Hepatocyte (in vitro differentiated cells): ENCODE results near the gene MAST4. TPM values are rescaled to one million over a fixed set of nuclear protein-coding genes. Genes with fewer than 3 reads are reported as not detected.

ENCODE experiments used
- DNase-seq: peaks from one replicate; pipeline ENCODE4 v3.0.0-alpha.2; 2016; ENCODE audit warnings: low spot score
- H2AFZ ChIP-seq: fragments of 200-600 bp; sonication (generic); 2 replicates; pipeline ENCODE4 v1.6.0; 2016; ENCODE audit warnings: antibody characterized with exemption, mild to moderate bottlenecking
- H3K27ac ChIP-seq: fragments of 200-600 bp; sonication (generic); 2 replicates; pipeline ENCODE4 v1.5.1; 2016; ENCODE audit warnings: mild to moderate bottlenecking
- H3K27me3 ChIP-seq: fragments of 200-600 bp; sonication (generic); 2 replicates; pipeline ENCODE4 v1.6.1; 2016
- H3K36me3 ChIP-seq: fragments of 200-600 bp; sonication (generic); replicated peaks from 2 replicates; pipeline ENCODE4 v1.5.1; 2016; ENCODE audit warnings: low read depth; ENCODE audit not compliant: insufficient read depth
- H3K4me1 ChIP-seq: fragments of 200-600 bp; sonication (generic); 2 replicates; pipeline ENCODE4 v1.5.1; 2016; ENCODE audit warnings: mild to moderate bottlenecking, moderate library complexity; ENCODE audit not compliant: insufficient read depth
- H3K4me2 ChIP-seq: fragments of 200-600 bp; sonication (generic); 2 replicates; pipeline ENCODE4 v1.6.0; 2016
- H3K4me3 ChIP-seq: fragments of 200-600 bp; sonication (generic); 2 replicates; pipeline ENCODE4 v1.5.1; 2016; ENCODE audit warnings: mild to moderate bottlenecking
- H3K79me2 ChIP-seq: fragments of 200-600 bp; sonication (generic); 2 replicates; pipeline ENCODE4 v1.6.0; 2017; ENCODE audit warnings: mild to moderate bottlenecking
- H3K9me2 ChIP-seq: fragments of 200-600 bp; sonication (generic); replicated peaks from 2 replicates; pipeline ENCODE4 v1.6.0; 2017; ENCODE audit warnings: mild to moderate bottlenecking; ENCODE audit not compliant: insufficient read depth
- H3K9me3 ChIP-seq: fragments of 200-600 bp; sonication (generic); 2 replicates; pipeline ENCODE4 v1.5.1; 2016; ENCODE audit warnings: low read depth, mild to moderate bottlenecking
- H4K20me1 ChIP-seq: fragments of 200-600 bp; sonication (generic); 2 replicates; pipeline ENCODE4 v1.6.0; 2016; ENCODE audit warnings: mild to moderate bottlenecking; ENCODE audit not compliant: insufficient read depth, poor library complexity, severe bottlenecking
- EZH2 ChIP-seq: fragments of 200-600 bp; sonication (generic); IDR thresholded peaks from 2 replicates; pipeline ENCODE4 v1.6.1; 2016; ENCODE audit warnings: antibody characterized with exemption, mild to moderate bottlenecking, borderline replicate concordance
- EZH2phosphoT487 ChIP-seq: fragments of 200-600 bp; sonication (generic); IDR thresholded peaks from one replicate; pipeline ENCODE4 v1.6.1; 2018; ENCODE audit warnings: antibody characterized with exemption, mild to moderate bottlenecking, low read depth, moderate library complexity; ENCODE audit not compliant: unreplicated experiment, severe bottlenecking
- WGBS: methylation state at CpG from one replicate; pipeline ENCODE4 v1.1.6; 2016; ENCODE audit warnings: low lambda C conversion rate; ENCODE audit errors: missing lambda C conversion rate; 5-methylcytosine and 5-hydroxymethylcytosine counted together
- polyA plus RNA-seq: library from polyadenylated mRNA; unstranded; fragments of >200 nt; fragmentation: Nextera tagmentation; extraction: Ambion mirVana; gene quantifications from 2 replicates; pipeline ENCODE4 v1.2.1, GENCODE V29; 2016
- total RNA-seq: library from RNA; depleted of rRNA; stranded (reverse); fragments of >200 nt; gene quantifications from 2 replicates; pipeline ENCODE4 v1.2.3, GENCODE V29; 2014
- TF ChIP-seq, protein P1 (sequence below): fragments of 200-600 bp; sonication (generic); IDR thresholded peaks from 2 replicates; pipeline ENCODE4 v1.5.1; 2016; ENCODE audit warnings: antibody characterized with exemption, mild to moderate bottlenecking; ENCODE audit not compliant: poor library complexity

The MAST4 gene
- total and polyA plus RNA-seq, 2 experiments from 2014 or later = 11.7 to 13.2 TPM

DNA sequence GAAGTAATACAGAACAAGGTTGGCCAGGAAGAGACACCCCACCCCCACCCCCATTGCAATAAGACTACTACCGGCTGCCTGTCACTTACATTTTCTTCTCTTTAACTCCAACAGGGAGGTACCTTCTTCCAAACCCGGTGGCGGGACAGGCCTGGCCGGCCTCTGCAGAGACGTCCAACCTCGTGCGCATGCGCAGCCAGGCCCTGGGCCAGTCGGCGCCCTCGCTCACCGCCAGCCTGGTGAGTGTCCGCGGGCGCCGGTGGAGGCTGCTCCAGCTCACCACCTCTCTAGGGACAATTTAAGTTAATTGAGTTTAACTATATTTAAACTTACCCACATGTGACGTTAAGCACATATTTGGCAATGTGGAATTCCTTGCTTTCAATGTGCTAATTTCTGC lies 192.4 kb downstream of the MAST4 start:
- Histone ChIP-seq H2AFZ (no peak overlapping the region), H3K27ac (no peak overlapping the region), H3K4me3 (no peak overlapping the region), H4K20me1 (no peaks in the 10 kb centered on the region), H3K9me3 (no peaks in the 10 kb centered on the region), H3K4me2 (no peak overlapping the region), H3K4me1 (no peaks in the 10 kb centered on the region), H3K27me3 (no peaks in the 10 kb centered on the region), H3K36me3 (no peaks in the 10 kb centered on the region), H3K9me2 (no peaks in the 10 kb centered on the region), H3K79me2 (no peaks in the 10 kb centered on the region)
- DNase-seq = no peak
- TF ChIP-seq, protein P1, sequence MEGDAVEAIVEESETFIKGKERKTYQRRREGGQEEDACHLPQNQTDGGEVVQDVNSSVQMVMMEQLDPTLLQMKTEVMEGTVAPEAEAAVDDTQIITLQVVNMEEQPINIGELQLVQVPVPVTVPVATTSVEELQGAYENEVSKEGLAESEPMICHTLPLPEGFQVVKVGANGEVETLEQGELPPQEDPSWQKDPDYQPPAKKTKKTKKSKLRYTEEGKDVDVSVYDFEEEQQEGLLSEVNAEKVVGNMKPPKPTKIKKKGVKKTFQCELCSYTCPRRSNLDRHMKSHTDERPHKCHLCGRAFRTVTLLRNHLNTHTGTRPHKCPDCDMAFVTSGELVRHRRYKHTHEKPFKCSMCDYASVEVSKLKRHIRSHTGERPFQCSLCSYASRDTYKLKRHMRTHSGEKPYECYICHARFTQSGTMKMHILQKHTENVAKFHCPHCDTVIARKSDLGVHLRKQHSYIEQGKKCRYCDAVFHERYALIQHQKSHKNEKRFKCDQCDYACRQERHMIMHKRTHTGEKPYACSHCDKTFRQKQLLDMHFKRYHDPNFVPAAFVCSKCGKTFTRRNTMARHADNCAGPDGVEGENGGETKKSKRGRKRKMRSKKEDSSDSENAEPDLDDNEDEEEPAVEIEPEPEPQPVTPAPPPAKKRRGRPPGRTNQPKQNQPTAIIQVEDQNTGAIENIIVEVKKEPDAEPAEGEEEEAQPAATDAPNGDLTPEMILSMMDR = no peak
- TF ChIP-seq EZH2 = no peak
- TF ChIP-seq EZH2phosphoT487 = no peak
- 97% methylated on average over 17 of the region's 17 CpGs for WGBS

DNA sequence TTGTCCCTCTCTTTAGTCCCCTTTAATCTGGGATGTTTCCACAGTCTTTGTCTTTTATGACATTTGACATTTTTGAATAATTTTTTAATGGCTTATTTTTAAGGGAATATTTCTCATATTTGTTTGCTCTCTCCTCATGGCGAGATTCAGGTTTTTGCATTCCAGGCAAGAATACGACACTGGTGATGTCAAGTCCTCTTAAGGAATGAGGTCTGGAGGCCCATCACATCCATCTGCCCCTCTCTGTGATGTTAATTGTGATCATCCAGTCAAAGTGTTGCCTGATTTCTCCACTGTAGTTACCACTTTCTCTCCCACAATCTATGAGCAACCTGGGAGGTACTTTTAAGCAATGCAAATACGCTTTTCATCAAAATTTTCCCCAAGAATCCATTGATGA lies 193.2 kb downstream of the MAST4 start:
- 91% methylated on average over 3 of the region's 3 CpGs for WGBS
- DNase-seq = no peak
- Histone ChIP-seq H3K9me2 (no peaks in the 10 kb centered on the region), H2AFZ (no peak overlapping the region), H4K20me1 (no peaks in the 10 kb centered on the region), H3K4me1 (no peaks in the 10 kb centered on the region), H3K79me2 (no peaks in the 10 kb centered on the region), H3K27ac (no peak overlapping the region), H3K4me2 (no peak overlapping the region), H3K4me3 (no peak overlapping the region), H3K36me3 (no peaks in the 10 kb centered on the region), H3K9me3 (no peaks in the 10 kb centered on the region), H3K27me3 (no peaks in the 10 kb centered on the region)
- TF ChIP-seq EZH2 = no peak
- TF ChIP-seq, protein P1 = no peak
- no peak for TF ChIP-seq EZH2phosphoT487

DNA sequence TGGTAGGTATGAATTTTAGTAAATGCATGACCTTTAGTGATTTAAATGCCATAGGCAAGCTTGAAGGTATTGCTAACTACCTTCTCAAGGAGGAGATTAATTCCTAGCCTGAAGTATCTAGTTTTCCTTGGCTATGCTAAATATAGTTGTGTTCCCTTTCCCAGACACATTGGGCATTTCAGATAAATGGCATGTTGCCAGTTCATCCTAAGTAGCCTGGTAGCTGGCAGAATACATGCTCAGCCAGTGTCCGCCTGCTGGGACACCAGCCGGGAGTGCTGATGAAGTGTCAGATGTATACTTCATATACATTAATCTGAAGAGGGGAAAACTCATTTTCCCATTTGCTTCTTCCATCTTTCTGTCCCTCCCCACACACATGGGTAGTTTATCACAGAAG lies 196.9 kb downstream of the MAST4 start:
- no peak for DNase-seq
- TF ChIP-seq EZH2 = no peak
- no peak for TF ChIP-seq EZH2phosphoT487
- TF ChIP-seq, protein P1 = no peak
- WGBS = 97% methylated on average over 2 of the region's 2 CpGs
- Histone ChIP-seq H3K27ac (no peak overlapping the region), H3K36me3 (no peaks in the 10 kb centered on the region), H3K4me1 (no peaks in the 10 kb centered on the region), H3K9me2 (no peaks in the 10 kb centered on the region), H3K27me3 (no peaks in the 10 kb centered on the region), H3K9me3 (no peaks in the 10 kb centered on the region), H3K4me3 (no peak overlapping the region), H3K79me2 (no peaks in the 10 kb centered on the region), H3K4me2 (no peak overlapping the region), H2AFZ (no peak overlapping the region), H4K20me1 (no peaks in the 10 kb centered on the region)

DNA sequence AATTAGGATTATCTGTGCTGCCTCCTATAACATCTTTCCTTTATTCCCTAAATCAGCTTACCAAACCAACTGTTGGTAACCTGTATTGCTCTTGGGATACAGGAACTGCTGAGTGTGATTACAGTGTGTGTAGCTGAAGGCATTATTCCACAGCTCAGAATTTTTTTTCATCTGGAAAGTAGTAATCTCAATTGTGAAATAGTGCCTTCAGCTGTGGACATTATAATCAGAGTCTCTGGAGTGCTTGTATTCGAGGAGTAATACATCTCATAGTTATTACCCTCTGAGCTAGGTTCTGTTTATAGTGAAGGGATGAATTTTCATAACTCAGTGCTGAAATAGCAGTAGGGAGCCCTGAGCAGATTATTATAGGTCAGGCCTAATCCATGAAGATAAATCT lies 199.5 kb downstream of the MAST4 start:
- Histone ChIP-seq H3K27me3 (no peaks in the 10 kb centered on the region), H3K4me3 (no peak overlapping the region), H3K27ac (no peak overlapping the region), H3K4me2 (no peak overlapping the region), H3K9me3 (no peaks in the 10 kb centered on the region), H3K79me2 (no peaks in the 10 kb centered on the region), H3K9me2 (no peaks in the 10 kb centered on the region), H4K20me1 (no peaks in the 10 kb centered on the region), H3K36me3 (no peaks in the 10 kb centered on the region), H2AFZ (no peak overlapping the region), H3K4me1 (no peaks in the 10 kb centered on the region)
- TF ChIP-seq EZH2phosphoT487 (no peak), EZH2 (no peak)
- TF ChIP-seq, protein P1 = no peak
- DNase-seq = no peak
- WGBS = 100% methylated on average over 1 of the region's 1 CpG
